Astrocyte of the cerebellum (primary cell): ENCODE results near the gene OGG1.

ENCODE experiments used
- DNase-seq: peaks from one replicate; pipeline ENCODE4 v3.0.0-alpha.2; 2011; ENCODE audit warnings: low read depth
- H3K4me3 ChIP-seq: 2 replicates; pipeline ENCODE4 v1.5.1; 2011; ENCODE audit warnings: mild to moderate bottlenecking, low read depth, low read length, moderate library complexity
- in situ Hi-C: cut with HindIII; loops from 2 replicates; pipeline ENCODE4 v1.10.0; 2017; ENCODE audit warnings: low sequenced_read_pairs
- TF ChIP-seq, protein P1 (sequence below): IDR thresholded peaks from 2 replicates; pipeline ENCODE4 v1.5.1; 2012; ENCODE audit warnings: low read length, low read depth, moderate library complexity, mild to moderate bottlenecking; ENCODE audit errors: missing control alignments

The OGG1 gene

DNA sequence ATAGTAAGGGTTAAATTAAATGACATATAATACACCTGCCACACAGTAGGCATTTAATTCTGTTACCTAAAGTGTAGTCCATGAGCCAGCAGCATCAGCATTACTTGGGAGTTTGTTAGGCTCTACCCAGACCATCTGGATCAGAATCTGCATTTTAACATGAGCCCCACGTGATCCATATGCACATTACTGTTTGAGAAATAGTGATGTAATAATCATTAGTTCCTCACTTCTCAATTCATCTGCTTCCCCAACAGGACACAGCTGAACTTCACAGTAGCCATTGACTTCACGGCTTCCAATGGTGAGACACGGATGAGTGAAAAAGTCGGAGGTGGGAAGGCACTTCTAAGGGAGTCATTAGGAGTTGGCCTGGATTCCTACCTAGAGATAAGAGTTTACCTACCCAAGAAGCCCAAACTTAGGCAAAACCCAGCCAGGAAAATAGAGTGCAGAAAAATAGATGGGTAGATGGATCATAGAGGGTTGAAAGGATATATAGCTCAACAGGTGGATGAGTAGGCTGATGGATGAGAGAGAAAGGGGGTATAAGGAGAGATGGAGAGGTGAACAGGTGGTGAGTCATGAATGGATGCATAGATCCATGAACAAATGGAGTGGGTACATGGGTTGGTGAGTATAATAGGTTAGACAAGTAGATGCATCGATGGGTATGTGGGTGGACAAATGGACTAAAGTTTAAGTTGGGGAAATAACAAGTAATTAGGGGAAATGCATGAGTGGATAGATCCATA is 32.8 kb upstream of the OGG1 start:
- no peak for DNase-seq
- no peak overlapping the region for H3K4me3 ChIP-seq
- TF ChIP-seq, protein P1, sequence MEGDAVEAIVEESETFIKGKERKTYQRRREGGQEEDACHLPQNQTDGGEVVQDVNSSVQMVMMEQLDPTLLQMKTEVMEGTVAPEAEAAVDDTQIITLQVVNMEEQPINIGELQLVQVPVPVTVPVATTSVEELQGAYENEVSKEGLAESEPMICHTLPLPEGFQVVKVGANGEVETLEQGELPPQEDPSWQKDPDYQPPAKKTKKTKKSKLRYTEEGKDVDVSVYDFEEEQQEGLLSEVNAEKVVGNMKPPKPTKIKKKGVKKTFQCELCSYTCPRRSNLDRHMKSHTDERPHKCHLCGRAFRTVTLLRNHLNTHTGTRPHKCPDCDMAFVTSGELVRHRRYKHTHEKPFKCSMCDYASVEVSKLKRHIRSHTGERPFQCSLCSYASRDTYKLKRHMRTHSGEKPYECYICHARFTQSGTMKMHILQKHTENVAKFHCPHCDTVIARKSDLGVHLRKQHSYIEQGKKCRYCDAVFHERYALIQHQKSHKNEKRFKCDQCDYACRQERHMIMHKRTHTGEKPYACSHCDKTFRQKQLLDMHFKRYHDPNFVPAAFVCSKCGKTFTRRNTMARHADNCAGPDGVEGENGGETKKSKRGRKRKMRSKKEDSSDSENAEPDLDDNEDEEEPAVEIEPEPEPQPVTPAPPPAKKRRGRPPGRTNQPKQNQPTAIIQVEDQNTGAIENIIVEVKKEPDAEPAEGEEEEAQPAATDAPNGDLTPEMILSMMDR, result no peak
- in situ Hi-C loops, result no loop called here

DNA sequence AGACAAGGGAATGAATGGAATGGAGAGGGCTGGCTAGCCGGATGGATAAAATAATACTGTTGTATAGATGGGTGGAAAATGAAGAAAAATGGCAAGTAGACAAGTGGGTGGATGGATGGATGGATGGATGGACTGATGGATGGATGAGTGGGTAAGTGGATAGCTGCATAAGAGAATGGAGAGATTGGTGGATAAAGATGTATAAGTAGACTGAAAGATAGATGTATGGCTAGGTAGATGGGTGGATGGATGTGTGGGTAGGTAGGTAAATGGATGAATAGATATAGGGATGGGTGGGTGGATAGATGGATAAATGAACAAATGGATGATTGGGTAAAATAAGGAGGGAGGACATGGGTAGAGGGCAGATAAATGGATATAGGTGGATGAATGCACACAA is 32.2 kb upstream of the OGG1 start:
- no peak overlapping the region for H3K4me3 ChIP-seq
- no peak for DNase-seq
- in situ Hi-C loops, result no loop called here
- TF ChIP-seq, protein P1, result no peak

DNA sequence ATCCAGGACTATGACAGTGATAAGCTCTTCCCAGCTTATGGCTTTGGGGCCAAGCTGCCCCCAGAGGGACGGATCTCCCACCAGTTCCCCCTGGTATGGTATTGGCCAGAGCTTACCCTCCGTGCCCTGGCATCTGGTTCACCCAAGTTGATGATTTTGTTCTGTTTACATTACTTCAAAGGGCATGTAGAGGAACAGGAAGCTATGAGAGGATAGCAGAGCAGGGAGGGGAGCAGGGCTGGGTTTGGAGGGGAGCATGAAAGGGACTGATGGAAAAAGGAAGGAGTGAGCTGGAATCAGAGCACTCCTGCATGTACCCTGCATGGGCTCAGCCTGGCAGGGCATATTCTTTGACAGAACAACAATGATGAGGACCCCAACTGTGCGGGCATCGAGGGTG is 31.6 kb upstream of the OGG1 start:
- TF ChIP-seq, protein P1, result no peak
- in situ Hi-C loops, result no loop called here
- DNase-seq, result no peak
- H3K4me3 ChIP-seq, result no peak overlapping the region

DNA sequence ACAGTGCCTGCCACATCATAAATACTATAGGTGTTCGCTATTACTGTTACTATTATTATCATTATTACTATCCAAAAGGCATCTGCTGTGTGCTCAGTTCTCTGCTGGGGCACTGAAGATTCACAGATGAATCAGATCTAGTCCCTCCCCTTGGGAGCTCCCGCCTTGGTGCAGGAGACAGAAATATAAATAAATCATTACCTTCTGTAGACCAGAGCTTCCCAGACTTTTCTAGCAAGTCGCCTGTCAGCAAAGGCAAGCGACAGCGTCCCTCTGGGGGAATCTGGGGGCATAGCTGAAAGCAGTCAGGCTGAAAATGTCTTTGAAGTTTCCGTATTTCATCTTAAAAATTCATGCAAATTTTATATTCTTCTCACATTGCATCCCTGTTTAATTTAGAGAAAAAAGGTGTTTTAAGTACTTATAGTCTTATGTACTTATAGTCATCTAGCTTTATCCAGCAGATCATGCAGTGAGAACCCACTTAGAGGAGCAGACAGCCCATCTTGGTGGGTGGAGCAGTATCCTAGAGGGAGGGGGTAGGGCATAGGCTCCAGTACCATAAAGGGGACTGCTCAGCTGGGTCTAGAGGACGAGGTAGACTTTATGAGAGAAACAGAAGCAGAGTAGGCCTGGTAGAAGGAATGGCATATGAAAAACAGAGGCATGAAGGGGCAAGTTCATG is 28.6 kb upstream of the OGG1 start:
- TF ChIP-seq, protein P1, result no peak
- H3K4me3 ChIP-seq, result no peak overlapping the region
- in situ Hi-C loops, result no loop called here
- DNase-seq, result no peak

DNA sequence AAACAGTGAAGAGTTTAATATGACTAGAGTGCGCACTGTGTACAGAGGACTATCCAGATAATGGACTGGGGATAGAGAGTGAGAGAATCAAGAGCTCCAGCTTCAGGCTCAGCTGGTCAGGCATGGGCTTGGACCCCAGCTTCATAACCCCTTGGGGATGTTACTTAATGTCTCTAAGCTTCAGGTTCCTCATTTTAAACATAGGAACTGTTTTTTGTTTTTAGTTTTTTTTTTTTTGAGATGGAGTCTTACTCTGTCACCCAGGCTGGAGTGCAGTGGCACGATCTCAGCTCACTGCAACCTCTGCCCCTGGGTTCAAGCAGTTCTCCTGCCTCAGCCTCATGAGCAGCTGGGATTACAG is 28.1 kb upstream of the OGG1 start:
- DNase-seq, result no peak
- no peak overlapping the region for H3K4me3 ChIP-seq
- in situ Hi-C loops, result no loop called here
- TF ChIP-seq, protein P1, result no peak

DNA sequence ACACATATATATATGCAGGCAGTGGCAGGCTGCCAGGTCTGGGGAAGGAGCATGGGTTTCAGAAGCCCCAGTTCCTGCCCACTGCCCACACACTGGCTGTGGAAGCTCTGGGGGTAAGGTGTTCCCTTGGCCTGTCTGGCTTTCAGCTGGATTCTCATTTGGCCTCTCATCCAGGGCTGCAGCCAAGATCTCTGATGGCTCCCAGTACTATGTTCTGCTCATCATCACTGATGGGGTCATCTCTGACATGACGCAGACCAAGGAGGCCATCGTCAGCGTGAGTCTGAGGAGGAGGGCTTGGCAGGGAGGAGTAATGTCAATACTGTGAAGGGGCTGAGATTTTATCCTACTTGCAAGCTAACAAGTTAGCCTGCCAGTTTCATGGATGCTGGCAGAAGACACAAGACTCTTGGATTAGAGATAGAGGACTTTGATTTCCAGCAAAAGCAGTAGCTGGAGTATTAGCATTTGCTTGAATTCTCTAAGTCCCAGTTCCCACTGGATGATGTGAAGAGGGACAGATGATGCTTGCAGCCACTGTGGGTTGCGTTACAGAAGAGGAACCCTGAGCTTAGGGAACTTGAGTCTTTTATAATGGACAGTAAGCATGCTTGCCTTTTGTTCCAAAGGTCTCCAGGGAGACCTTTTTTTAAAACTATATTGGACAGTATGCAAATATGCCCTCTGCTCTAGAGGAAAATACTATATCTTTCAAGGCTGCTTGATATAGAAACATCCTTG is 23.8 kb upstream of the OGG1 start:
- H3K4me3 ChIP-seq, result no peak overlapping the region
- in situ Hi-C loops, result no loop called here
- no peak for DNase-seq
- TF ChIP-seq, protein P1, result no peak
